ENCODE data around the gene GSK3B.

DNA sequence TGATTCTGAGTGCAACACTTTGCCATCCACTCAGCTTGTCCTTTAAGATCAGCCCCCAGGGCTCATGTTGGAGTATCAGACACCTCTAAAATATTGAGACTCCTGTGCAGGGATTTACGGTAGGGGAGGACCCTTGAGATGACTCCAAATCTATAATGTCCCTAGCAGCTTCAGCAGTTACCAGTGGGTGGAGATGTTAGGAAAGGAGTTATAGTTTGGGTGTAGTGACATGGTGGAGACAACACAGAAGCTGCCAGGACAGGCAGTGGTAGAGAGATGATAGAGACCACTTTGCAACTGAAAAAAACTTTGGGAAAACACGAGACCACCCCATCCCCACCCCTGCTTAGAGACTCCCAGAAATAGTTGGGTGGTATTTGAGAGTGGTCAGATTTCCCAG is 43.3 kb upstream of the GSK3B start:
- no peak for TF ChIP-seq CTCF (IDR thresholded peaks at IDR 0.05)
- TF ChIP-seq EZH2 (IDR thresholded peaks at IDR 0.05), result no peak
- TF ChIP-seq EZH2phosphoT487 (IDR thresholded peaks at IDR 0.05), result no peak

Data from neural progenitor cell (in vitro differentiated cells).